Neuronal stem cell (in vitro differentiated cells): Measurements from ENCODE around the gene SPP2. TPM values are rescaled to one million over a fixed set of nuclear protein-coding genes. Genes with fewer than 3 reads are reported as not detected.

Experiments
- DNase-seq: peaks from one replicate; pipeline ENCODE4 v3.0.0-alpha.2; 2013; ENCODE audit warnings: low spot score
- H2AFZ ChIP-seq: one replicate; pipeline ENCODE4 v1.6.1; 2013; ENCODE audit warnings: mild to moderate bottlenecking, low read length, inconsistent platforms
- H2AK5ac ChIP-seq: 2 replicates; pipeline ENCODE4 v1.6.1; 2013; ENCODE audit warnings: low read depth, mild to moderate bottlenecking, inconsistent platforms, low read length, moderate library complexity, mixed read lengths
- H2BK120ac ChIP-seq: 2 replicates; pipeline ENCODE4 v1.6.1; 2013; ENCODE audit warnings: low read depth, mild to moderate bottlenecking, inconsistent platforms, low read length, moderate library complexity, mixed read lengths
- H2BK12ac ChIP-seq: one replicate; pipeline ENCODE4 v1.6.1; 2013; ENCODE audit warnings: low read length, inconsistent platforms
- H2BK15ac ChIP-seq: 2 replicates; pipeline ENCODE4 v1.6.1; 2013; ENCODE audit warnings: mild to moderate bottlenecking, low read length, inconsistent platforms, mixed read lengths
- H2BK5ac ChIP-seq: one replicate; pipeline ENCODE4 v1.6.1; 2013; ENCODE audit warnings: inconsistent platforms, mild to moderate bottlenecking, low read length, moderate library complexity
- H3K14ac ChIP-seq: one replicate; pipeline ENCODE4 v1.6.1; 2013; ENCODE audit warnings: low read length, inconsistent platforms
- H3K18ac ChIP-seq: 2 replicates; pipeline ENCODE4 v1.6.1; 2013; ENCODE audit warnings: low read length, inconsistent platforms
- H3K23ac ChIP-seq: 2 replicates; pipeline ENCODE4 v1.6.1; 2013; ENCODE audit warnings: low read depth, mild to moderate bottlenecking, mixed read lengths, low read length, inconsistent platforms; ENCODE audit not compliant: poor library complexity
- H3K27ac ChIP-seq: replicated peaks from 3 replicates; pipeline ENCODE4 v1.5.1; 2013; ENCODE audit warnings: low read length, inconsistent platforms
- H3K27me3 ChIP-seq, 3 experiments: 2 replicates each; pipeline ENCODE4 v1.6.1; 2013; ENCODE audit warnings: low read length in 3 of 3, mild to moderate bottlenecking in 2 of 3, inconsistent platforms in 1 of 3, low read depth in 1 of 3, mixed read lengths in 1 of 3, moderate library complexity in 1 of 3; ENCODE audit not compliant: control insufficient read depth in 3 of 3, insufficient read depth in 3 of 3
- H3K36me3 ChIP-seq, 2 donors: replicated peaks in 1 of 2; 2 replicates each; pipeline ENCODE4 v1.6.1; 2013; ENCODE audit warnings: low read length in 2 of 2; ENCODE audit not compliant: control insufficient read depth in 2 of 2, insufficient read depth in 2 of 2
- H3K4ac ChIP-seq: 2 replicates; pipeline ENCODE4 v1.6.1; 2013; ENCODE audit warnings: inconsistent platforms, mild to moderate bottlenecking, low read length, moderate library complexity
- H3K4me1 ChIP-seq, 2 donors: 1 replicate in 1 of 2; 2 replicates in 1 of 2; pipeline ENCODE4 v1.6.1; 2013; ENCODE audit warnings: low read length in 2 of 2, low read depth in 1 of 2; ENCODE audit not compliant: control insufficient read depth in 2 of 2, insufficient read depth in 1 of 2
- H3K4me2 ChIP-seq: one replicate; pipeline ENCODE4 v1.6.1; 2013; ENCODE audit warnings: mild to moderate bottlenecking, low read length, inconsistent platforms; ENCODE audit not compliant: insufficient read depth, poor library complexity, severe bottlenecking
- H3K4me3 ChIP-seq, 2 donors: 2 replicates each; pipeline ENCODE4 v1.5.1; 2013; ENCODE audit warnings: low read length in 2 of 2, mild to moderate bottlenecking in 2 of 2, inconsistent platforms in 1 of 2, moderate library complexity in 1 of 2
- H3K79me1 ChIP-seq: one replicate; pipeline ENCODE4 v1.6.1; 2013; ENCODE audit warnings: low read depth, mild to moderate bottlenecking, inconsistent platforms, low read length, moderate library complexity
- H3K9ac ChIP-seq: one replicate; pipeline ENCODE4 v1.6.1; 2013; ENCODE audit warnings: mild to moderate bottlenecking, low read depth, low read length, inconsistent platforms; ENCODE audit not compliant: poor library complexity
- H3K9me3 ChIP-seq, 2 donors: replicated peaks in 1 of 2; 2 replicates each; pipeline versions ENCODE3 to v1.6.1; 2013; ENCODE audit warnings: low read length in 2 of 2, mild to moderate bottlenecking in 2 of 2, inconsistent platforms in 1 of 2, low read depth in 1 of 2, mixed read lengths in 1 of 2, moderate library complexity in 1 of 2; ENCODE audit not compliant: control insufficient read depth in 2 of 2, insufficient read depth in 1 of 2
- H4K8ac ChIP-seq: one replicate; pipeline ENCODE4 v1.6.1; 2013; ENCODE audit warnings: low read depth, mild to moderate bottlenecking, inconsistent platforms, low read length, moderate library complexity
- H4K91ac ChIP-seq: one replicate; pipeline ENCODE4 v1.6.1; 2013; ENCODE audit warnings: low read length, low read depth, mild to moderate bottlenecking, inconsistent platforms; ENCODE audit not compliant: poor library complexity
- WGBS, 2 donors: extraction: QIAGEN DNeasy Blood & Tissue Kit; methylation state at CpG; one replicate each; pipeline ENCODE4 v1.1.7; 2013; ENCODE audit warnings: missing lambda C conversion rate in 2 of 2, mixed read lengths in 1 of 2; ENCODE audit not compliant: insufficient read length in 2 of 2, insufficient replicate concordance in 1 of 2; ENCODE audit errors: extremely low coverage in 2 of 2; 5-methylcytosine and 5-hydroxymethylcytosine counted together
- polyA plus RNA-seq, 2 experiments: library from polyadenylated mRNA; stranded (reverse); fragments of 200-250 nt; gene quantifications; one replicate each; pipeline ENCODE4 v1.2.3, GENCODE V29; 2013

SPP2 gene
- polyA plus RNA-seq (2013, experiment 1 of 2), result not detected
- not detected for polyA plus RNA-seq (2013, experiment 2 of 2)

GRCh38 chr2:234050455-234051135, at the start of gene SPP2:
TSS of gene SPP2 (plus strand) at chr2:234050702. CDS start at chr2:234050787, 85 bp downstream.
- Histone ChIP-seq H3K27me3 (no peaks in the 10 kb centered on the region), H3K9me3 (no peaks in the 10 kb centered on the region), H3K79me1 (no peaks in the 10 kb centered on the region), H4K8ac (no peak within 1 kb of the TSS), H3K4me2 (no peak within 1 kb of the TSS), H2BK15ac (no peak within 1 kb of the TSS), H2BK120ac (no peak within 1 kb of the TSS), H3K4me3 (no peak within 1 kb of the TSS), H3K4ac (no peak within 1 kb of the TSS), H4K91ac (no peak within 1 kb of the TSS), H2AFZ (no peak within 1 kb of the TSS), H3K9ac (no peak within 1 kb of the TSS), H3K27ac (no peak within 1 kb of the TSS), H3K23ac (no peak within 1 kb of the TSS), H2BK5ac (no peak within 1 kb of the TSS), H3K4me1 (no peaks in the 10 kb centered on the region), H2AK5ac (no peak within 1 kb of the TSS), H3K36me3 (no peaks in the 10 kb centered on the region), H2BK12ac (no peak within 1 kb of the TSS), H3K14ac (no peak within 1 kb of the TSS), H3K18ac (no peak within 1 kb of the TSS)
- WGBS, 2 donors, result no CpG with 5 or more reads among the region's 9 CpGs
- DNase-seq, result no peak

- no peak overlapping the region for H4K8ac ChIP-seq
- no peak overlapping the region for H3K27ac ChIP-seq
- H2BK15ac ChIP-seq, result no peak overlapping the region
- H4K91ac ChIP-seq, result no peak overlapping the region
- no peaks in the 10 kb centered on the region for H3K9me3 ChIP-seq
- no peak overlapping the region for H2BK12ac ChIP-seq
- H3K79me1 ChIP-seq, result no peaks in the 10 kb centered on the region
- no peaks in the 10 kb centered on the region for H3K36me3 ChIP-seq
- H3K4ac ChIP-seq, result no peak overlapping the region
- H3K23ac ChIP-seq, result no peak overlapping the region
- no peaks in the 10 kb centered on the region for H3K27me3 ChIP-seq
- no peak overlapping the region for H3K14ac ChIP-seq
- H2AFZ ChIP-seq, result no peak overlapping the region
- H3K4me3 ChIP-seq, result no peak overlapping the region
- no peak overlapping the region for H2BK5ac ChIP-seq
- DNase-seq, result no peak
- H3K4me1 ChIP-seq, result peaks cover 0 to 2% of the 10 kb centered on the region in 2 donors
- no CpG with 5 or more reads among the region's 8 CpGs for WGBS, 2 donors
- no peak overlapping the region for H2AK5ac ChIP-seq
- H3K18ac ChIP-seq, result no peak overlapping the region
- H3K9ac ChIP-seq, result no peak overlapping the region
- H2BK120ac ChIP-seq, result no peak overlapping the region
- H3K4me2 ChIP-seq, result no peak overlapping the region
Measured at GRCh38 chr2:234001380-234002160, 48.9 kb upstream of the SPP2 start.

GRCh38 chr2:234002281-234002680, 48.2 kb upstream of the SPP2 start:
- no peak overlapping the region for H2BK12ac ChIP-seq
- H4K8ac ChIP-seq, result no peak overlapping the region
- H3K27me3 ChIP-seq, result no peaks in the 10 kb centered on the region
- no peak overlapping the region for H3K27ac ChIP-seq
- no peak overlapping the region for H3K14ac ChIP-seq
- no peak overlapping the region for H2AFZ ChIP-seq
- no peak overlapping the region for H3K23ac ChIP-seq
- no peak overlapping the region for H3K4ac ChIP-seq
- no peak overlapping the region for H3K4me3 ChIP-seq
- H3K36me3 ChIP-seq, result no peaks in the 10 kb centered on the region
- H3K9me3 ChIP-seq, result no peaks in the 10 kb centered on the region
- no peak overlapping the region for H3K9ac ChIP-seq
- no peak overlapping the region for H4K91ac ChIP-seq
- H3K79me1 ChIP-seq, result no peaks in the 10 kb centered on the region
- no peak overlapping the region for H3K18ac ChIP-seq
- H3K4me2 ChIP-seq, result no peak overlapping the region
- no peak overlapping the region for H2BK5ac ChIP-seq
- no peak overlapping the region for H2AK5ac ChIP-seq
- no peak overlapping the region for H2BK15ac ChIP-seq
- H3K4me1 ChIP-seq, result peaks cover 0 to 2% of the 10 kb centered on the region in 2 donors
- DNase-seq, result no peak
- H2BK120ac ChIP-seq, result no peak overlapping the region
- WGBS, 2 donors, result no CpG with 5 or more reads among the region's 4 CpGs

- WGBS, 2 donors, result no CpG with 5 or more reads among the region's 8 CpGs
- Histone ChIP-seq H2AK5ac (no peak overlapping the region), H3K4me2 (no peak overlapping the region), H3K14ac (no peak overlapping the region), H2BK5ac (no peak overlapping the region), H3K9ac (no peak overlapping the region), H3K27me3 (no peaks in the 10 kb centered on the region), H2BK120ac (no peak overlapping the region), H3K4me1 (peaks cover 0 to 2% of the 10 kb centered on the region in 2 donors), H3K18ac (no peak overlapping the region), H2BK15ac (no peak overlapping the region), H3K9me3 (no peaks in the 10 kb centered on the region), H3K27ac (no peak overlapping the region), H2AFZ (no peak overlapping the region), H3K23ac (no peak overlapping the region), H3K36me3 (peaks cover 0 to 2% of the 10 kb centered on the region in 2 donors), H3K4me3 (no peak overlapping the region), H2BK12ac (no peak overlapping the region), H3K79me1 (no peaks in the 10 kb centered on the region), H4K91ac (no peak overlapping the region), H3K4ac (no peak overlapping the region), H4K8ac (no peak overlapping the region)
- DNase-seq, result no peak
Measured at GRCh38 chr2:234003972-234004617, 46.4 kb upstream of the SPP2 start.
